HepG2 (cell line): ENCODE data around the gene SYNPO. TPM values are rescaled to one million over a fixed set of nuclear protein-coding genes. Genes with fewer than 3 reads are reported as not detected.
A peak's percentile ranks its signal among the peaks of the same experiment; 100 is the strongest.

Experiments used
- ATF4 ChIP-seq, 2 experiments: fragments of 450-650 bp in 1 of 2; sonication (generic) in 1 of 2; formaldehyde crosslinking; IDR thresholded peaks; 2 replicates each; pipeline versions ENCODE4 v1.5.0 to v1.8.0; 2020 to 2022; ENCODE audit warnings: mild to moderate bottlenecking in 1 of 2, missing genetic modification reagents in 1 of 2
- DMAP1 ChIP-seq: IDR thresholded peaks from 2 replicates; pipeline ENCODE4 v1.6.1; 2016
- E2F2 ChIP-seq: sonication (generic); formaldehyde crosslinking; IDR thresholded peaks from 2 replicates; pipeline ENCODE4 v1.4.0; 2020; ENCODE audit warnings: missing genetic modification reagents, borderline replicate concordance
- FUBP1 ChIP-seq: sonication (generic); formaldehyde crosslinking; IDR thresholded peaks from 2 replicates; pipeline ENCODE4 v1.5.1; 2020; ENCODE audit warnings: missing genetic modification reagents, mild to moderate bottlenecking, borderline replicate concordance
- GRHL1 ChIP-seq: sonication (generic); formaldehyde crosslinking; conservative IDR thresholded peaks from 2 replicates; pipeline ENCODE4 v1.8.0; 2022; ENCODE audit warnings: missing genetic modification reagents
- NFAT5 ChIP-seq: sonication (generic); formaldehyde crosslinking; IDR thresholded peaks from 2 replicates; pipeline ENCODE4 v1.4.0; 2020; ENCODE audit warnings: missing genetic modification reagents
- REPIN1 ChIP-seq: sonication (generic); formaldehyde crosslinking; IDR thresholded peaks from 2 replicates; pipeline ENCODE4 v1.8.0; 2022; ENCODE audit warnings: missing genetic modification reagents, low read depth, mild to moderate bottlenecking, borderline replicate concordance
- REXO4 ChIP-seq: sonication (generic); formaldehyde crosslinking; IDR thresholded peaks from 2 replicates; pipeline ENCODE4 v1.8.0; 2022; ENCODE audit warnings: missing genetic modification reagents, mild to moderate bottlenecking, borderline replicate concordance
- SNAPC5 ChIP-seq: sonication (generic); formaldehyde crosslinking; IDR thresholded peaks from 2 replicates; pipeline ENCODE4 v1.8.1; 2023; ENCODE audit warnings: mild to moderate bottlenecking, missing genetic modification reagents, borderline replicate concordance
- TFDP1 ChIP-seq: IDR thresholded peaks from 2 replicates; pipeline ENCODE4 v1.6.1; 2016; ENCODE audit warnings: missing compliant biosample characterization, missing genetic modification reagents, borderline replicate concordance
- ZNF143 ChIP-seq: sonication (generic); formaldehyde crosslinking; IDR thresholded peaks from 2 replicates; pipeline ENCODE4 v1.4.0; 2020; ENCODE audit warnings: missing genetic modification reagents
- ZNF20 ChIP-seq: sonication (generic); formaldehyde crosslinking; IDR thresholded peaks from 2 replicates; pipeline ENCODE4 v1.4.0; 2020; ENCODE audit warnings: mild to moderate bottlenecking, moderate library complexity, missing genetic modification reagents
- ZNF350 ChIP-seq: sonication (generic); formaldehyde crosslinking; IDR thresholded peaks from 2 replicates; pipeline ENCODE4 v1.4.0; 2020; ENCODE audit warnings: mild to moderate bottlenecking, low read depth, missing genetic modification reagents, borderline replicate concordance
- ZNF83 ChIP-seq: sonication (generic); formaldehyde crosslinking; IDR thresholded peaks from 2 replicates; pipeline ENCODE4 v1.4.0; 2020; ENCODE audit warnings: missing genetic modification reagents, mild to moderate bottlenecking, borderline replicate concordance
- polyA plus RNA-seq, 8 experiments: library from polyadenylated mRNA; depleted of rRNA in 3 of 8; stranded (reverse) in 7 of 8; unstranded in 1 of 8; fragments of >200 nt; fragmentation: Illumina TruSeq in 4 of 8; extraction: Trizol in 4 of 8; gene quantifications; 2 replicates each; pipeline versions ENCODE4 v1.2.1 to v1.2.3, GENCODE V29; 2011 to 2016; ENCODE audit warnings: low read depth in 4 of 8, missing spikeins in 1 of 8, mixed read lengths in 1 of 8; ENCODE audit not compliant: insufficient read depth in 1 of 8
- total RNA-seq, 5 experiments: library from RNA; depleted of rRNA; stranded (reverse); fragments of >200 nt; fragmentation: Illumina TruSeq; extraction: Trizol; gene quantifications; 2 replicates each; pipeline ENCODE4 v1.2.3, GENCODE V29; 2016; ENCODE audit warnings: low read depth in 1 of 5

Gene SYNPO
- total and polyA plus RNA-seq, 2 of the 13 experiments (the other 11 are each of a cell fraction or from before 2014, with no cell fraction given) = 0.09 to 0.30 TPM

GRCh38 chr5:150656191-150657132 lies 16.0 kb downstream of the SYNPO start (continued):
- TF ChIP-seq GRHL1 (CRISPR knock-in tag) (no peak), DMAP1 (no peak), ZNF20 (CRISPR knock-in tag) (no peak), REPIN1 (CRISPR knock-in tag) (no peak), ZNF143 (CRISPR knock-in tag) (no peak), TFDP1 (CRISPR knock-in tag) (peak; percentile 67; the same call in 1 of the 2 replicates), ATF4 (CRISPR knock-in tag; IDR thresholded peaks at IDR 0.05) (no peak), ZNF83 (CRISPR knock-in tag) (no peak), E2F2 (CRISPR knock-in tag) (no peak), FUBP1 (no peak), REXO4 (no peak), NFAT5 (CRISPR knock-in tag) (no peak), ZNF350 (no peak), SNAPC5 (CRISPR knock-in tag) (no peak)
